HG03439 (cell line): Measurements from ENCODE around the gene CDK12.

ENCODE experiments used
- ATAC-seq: cut with Tn5 transposase; IDR thresholded peaks from one replicate; pipeline ENCODE4 v1.9.1; 2021; ENCODE audit warnings: mild to moderate bottlenecking, moderate library complexity; ENCODE audit not compliant: unreplicated experiment

CDK12 gene

GRCh38 chr17:39581071-39581758, 119.9 kb downstream of the CDK12 start:
- no peak for ATAC-seq

DNA sequence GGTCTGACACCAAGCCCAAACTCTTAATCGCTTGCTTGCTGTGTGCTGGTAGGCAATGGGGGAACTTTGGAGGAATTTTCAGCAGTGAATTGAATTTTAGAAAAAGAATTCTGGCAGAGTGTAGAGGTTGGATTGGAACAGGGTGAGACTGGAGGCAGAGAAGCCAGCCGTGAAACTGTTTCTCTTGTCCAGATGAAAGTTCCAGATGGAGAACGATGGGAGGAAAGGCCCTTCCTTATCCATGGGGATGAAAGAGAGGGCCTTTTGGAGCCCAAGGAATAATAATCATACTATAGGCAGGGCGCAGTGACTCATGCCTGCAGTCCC, 120.4 kb downstream of the CDK12 start:
- no peak for ATAC-seq

- no peak for ATAC-seq
Observed at GRCh38 chr17:39582658-39583057, 121.4 kb downstream of the CDK12 start.
